GM21360 (cell line): ENCODE results near the gene S1PR1.
"Not testable (repeated sequence)": the region's sequence is repeated elsewhere in the genome, so short reads cannot be mapped to it uniquely, and the experiment has no call there.

Experiments
- ATAC-seq: cut with Tn5 transposase; IDR thresholded peaks from one replicate; pipeline ENCODE4 v1.9.1; 2021; ENCODE audit warnings: mild to moderate bottlenecking, moderate library complexity; ENCODE audit not compliant: unreplicated experiment

The S1PR1 gene

DNA sequence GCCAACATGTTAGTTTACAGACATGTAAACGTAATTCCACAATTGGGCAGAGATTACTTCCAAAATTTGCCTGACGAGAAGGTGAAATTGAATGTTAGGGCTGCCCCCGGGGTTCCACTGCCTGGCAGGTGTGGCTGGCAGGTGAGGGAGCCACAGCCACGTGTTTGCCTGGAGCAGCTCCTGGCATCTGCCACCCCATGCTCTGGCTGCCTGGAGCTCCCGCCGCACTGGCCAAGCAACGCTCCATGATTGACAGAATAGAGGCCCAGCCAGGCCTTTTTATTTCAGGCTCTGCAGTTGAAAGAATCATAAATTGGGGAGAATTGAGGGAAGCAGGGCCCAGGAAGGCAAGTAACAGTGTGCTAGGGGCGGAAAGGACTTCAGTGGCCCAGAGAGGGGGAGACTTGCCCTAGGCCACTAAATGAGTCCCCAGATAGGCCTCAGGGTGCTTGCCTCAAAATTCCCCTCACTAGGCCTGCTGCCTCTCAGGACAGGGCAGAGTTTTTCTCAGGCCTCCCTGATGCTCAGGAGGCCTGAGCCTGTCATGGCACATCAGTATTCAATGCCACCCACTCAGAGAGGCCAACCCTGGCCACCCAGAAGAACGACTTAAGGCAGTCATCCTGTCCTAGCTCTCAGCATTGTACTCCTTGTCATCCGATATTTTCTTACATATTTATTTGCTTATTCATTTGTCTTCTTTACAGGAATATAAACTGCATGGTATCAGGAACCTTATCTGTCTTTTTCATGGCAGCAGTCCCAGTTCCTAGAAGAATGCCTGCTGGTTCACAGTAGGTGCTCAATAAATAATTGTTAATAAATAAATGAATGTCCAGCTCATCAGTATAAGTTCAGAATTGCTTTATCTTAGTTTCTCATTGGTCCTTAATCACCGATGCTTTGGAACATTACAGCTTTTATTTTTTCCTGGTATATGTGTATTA is 16.6 kb upstream of the S1PR1 start:
- ATAC-seq: no peak

DNA sequence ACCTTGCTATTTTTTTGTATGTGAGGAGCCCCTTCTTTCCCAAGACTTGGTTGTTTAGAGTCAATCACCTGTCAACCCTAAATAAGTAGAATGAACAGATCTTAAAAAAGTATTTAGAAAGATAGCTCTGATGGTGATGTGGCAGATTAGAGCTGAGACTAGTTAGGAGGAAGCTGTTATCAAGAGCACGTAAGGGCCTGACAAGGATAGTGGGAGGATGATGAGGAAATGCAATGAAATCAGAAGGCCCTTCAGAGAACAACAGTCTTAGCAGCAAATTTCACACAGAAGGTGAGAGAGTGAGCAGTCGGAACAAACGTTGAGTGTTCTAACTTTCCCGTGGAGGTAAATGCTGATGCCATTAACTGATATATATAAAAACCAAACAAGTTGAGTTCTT is 15.9 kb upstream of the S1PR1 start:
- no peak for ATAC-seq

DNA sequence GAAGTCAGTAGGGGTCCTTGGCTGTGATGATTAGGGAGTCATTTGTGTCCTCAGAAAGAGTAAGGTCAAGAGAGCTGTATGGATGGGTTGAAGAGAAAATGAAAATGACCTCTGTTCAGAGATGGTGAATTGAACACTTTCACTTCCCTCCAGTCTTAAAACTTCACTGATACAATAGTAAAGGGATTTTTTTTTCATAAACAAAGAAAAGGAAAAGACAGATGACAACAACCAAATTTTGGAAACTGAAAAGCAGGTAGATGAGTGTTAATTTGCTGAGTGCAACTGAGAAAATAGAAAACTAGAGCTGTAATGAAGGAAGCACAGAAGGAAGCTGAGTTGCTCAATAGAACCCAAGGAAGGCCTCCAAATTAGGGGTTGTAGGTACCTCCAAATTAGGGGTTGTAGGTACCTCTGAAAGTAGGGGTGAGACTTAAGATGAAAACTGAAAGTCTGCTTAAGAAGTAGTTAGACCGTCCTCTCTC is 14.8 kb upstream of the S1PR1 start:
- ATAC-seq: peak; percentile 97

DNA sequence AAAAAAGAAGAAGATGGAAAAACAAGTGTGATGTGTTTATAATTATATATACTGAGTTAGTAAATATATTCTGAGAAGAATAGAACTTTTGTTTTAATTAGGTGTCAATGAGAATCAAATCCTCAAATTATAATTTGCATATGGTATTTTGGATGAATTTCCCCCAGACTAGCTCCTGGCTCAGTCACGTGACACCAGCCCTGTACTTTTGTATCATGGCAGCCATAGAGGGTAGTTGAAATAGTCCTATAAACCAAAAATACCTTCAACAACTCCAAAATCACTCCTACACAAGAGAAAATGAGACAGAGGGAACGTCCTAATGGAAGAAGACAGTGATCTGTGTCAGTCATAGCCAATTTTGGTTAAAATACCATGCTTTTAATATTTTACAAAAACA is 9.0 kb upstream of the S1PR1 start:
- no peak for ATAC-seq

DNA sequence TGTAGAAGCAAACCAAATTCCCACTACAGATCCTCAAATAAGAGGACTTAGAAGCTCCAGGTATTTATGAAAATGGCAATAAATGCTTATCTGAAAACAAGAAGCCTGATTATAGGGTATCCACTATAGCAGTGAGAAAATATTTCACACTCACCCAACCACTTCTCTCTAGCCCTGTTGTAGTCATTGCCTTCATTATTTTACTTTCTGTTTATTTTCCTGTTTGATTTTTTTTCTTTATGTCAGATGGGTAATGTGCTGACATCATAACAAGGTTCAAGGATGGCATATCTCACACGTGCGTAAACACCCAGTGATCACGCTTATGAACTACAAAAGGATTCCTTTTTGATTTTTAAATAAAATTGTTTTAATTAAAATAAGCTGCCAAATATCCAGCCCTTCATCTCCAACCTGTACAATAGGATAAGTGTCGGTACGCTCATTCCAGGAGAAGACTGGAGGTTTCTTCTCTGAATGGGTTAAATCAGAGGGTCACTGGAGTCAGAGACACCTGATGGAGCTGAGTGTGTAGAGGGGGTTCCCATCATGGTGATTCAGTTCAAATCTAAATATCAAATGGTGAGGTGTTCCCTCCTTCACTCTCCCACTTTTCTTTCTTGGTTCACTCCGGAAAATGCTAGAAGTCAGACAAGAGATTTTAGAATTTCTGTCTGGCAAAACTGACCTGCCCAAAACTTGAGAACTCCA is 8.2 kb upstream of the S1PR1 start:
- ATAC-seq: no peak

DNA sequence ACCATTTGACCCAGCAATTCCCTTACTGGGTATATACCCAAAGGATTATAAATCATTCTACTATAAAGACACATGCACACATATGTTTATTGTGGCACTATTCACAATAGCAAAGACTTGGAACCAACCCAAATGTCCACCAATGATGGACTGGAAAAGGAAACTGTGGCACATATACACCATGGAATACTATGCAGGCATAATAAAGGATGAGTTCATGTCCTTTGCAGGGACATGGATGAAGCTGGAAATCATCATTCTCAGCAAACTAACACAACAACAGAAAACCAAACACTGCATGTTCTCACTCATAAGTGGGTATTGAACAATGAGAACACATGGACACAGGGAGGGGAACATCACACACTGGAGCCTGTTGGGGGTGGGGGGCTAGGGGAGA is 4.6 kb upstream of the S1PR1 start:
- ATAC-seq: not testable (repeated sequence)

DNA sequence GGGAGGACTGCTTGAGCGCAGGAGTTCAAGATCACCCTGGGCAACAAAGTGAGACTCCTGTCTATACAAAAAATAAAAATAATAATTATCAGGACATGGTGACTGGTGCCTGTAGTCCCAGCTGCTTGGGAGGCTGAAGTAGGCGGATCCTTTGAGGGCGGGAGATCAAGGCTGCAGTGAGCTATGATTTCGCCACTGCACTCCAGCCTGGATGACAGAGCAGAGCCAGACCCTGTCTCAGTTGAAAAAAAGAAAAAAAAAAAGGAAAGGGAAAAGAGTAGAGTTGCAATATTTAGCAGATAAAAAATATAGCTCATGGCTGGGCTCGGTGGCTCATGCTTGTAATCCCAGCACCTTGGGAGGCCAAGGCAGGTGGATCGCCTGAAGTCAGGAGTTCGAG is 3.3 kb upstream of the S1PR1 start:
- no peak for ATAC-seq

DNA sequence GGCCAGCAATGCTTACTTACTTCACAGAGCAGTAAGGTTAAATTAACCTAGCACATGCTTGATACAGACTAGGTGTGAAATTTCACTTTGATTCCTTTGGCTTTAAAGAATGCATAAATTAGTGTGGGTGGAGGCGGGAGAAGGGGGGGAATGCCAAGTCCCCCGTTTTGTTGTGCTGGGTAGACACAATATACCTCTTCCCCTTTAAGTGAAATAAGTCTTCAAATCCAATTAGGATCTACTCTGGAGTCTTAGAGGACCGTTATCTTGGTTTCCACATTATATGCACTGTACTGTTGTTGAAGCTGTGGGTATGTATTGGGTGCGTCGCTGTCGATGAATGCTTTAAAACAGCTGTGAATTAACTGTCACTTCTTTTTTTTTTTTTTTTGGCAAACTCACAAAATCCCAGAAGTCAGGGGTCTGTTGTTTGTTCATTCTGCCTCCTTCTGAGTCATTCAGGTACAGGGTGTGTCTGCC is 1.6 kb upstream of the S1PR1 start:
- ATAC-seq: no peak

DNA sequence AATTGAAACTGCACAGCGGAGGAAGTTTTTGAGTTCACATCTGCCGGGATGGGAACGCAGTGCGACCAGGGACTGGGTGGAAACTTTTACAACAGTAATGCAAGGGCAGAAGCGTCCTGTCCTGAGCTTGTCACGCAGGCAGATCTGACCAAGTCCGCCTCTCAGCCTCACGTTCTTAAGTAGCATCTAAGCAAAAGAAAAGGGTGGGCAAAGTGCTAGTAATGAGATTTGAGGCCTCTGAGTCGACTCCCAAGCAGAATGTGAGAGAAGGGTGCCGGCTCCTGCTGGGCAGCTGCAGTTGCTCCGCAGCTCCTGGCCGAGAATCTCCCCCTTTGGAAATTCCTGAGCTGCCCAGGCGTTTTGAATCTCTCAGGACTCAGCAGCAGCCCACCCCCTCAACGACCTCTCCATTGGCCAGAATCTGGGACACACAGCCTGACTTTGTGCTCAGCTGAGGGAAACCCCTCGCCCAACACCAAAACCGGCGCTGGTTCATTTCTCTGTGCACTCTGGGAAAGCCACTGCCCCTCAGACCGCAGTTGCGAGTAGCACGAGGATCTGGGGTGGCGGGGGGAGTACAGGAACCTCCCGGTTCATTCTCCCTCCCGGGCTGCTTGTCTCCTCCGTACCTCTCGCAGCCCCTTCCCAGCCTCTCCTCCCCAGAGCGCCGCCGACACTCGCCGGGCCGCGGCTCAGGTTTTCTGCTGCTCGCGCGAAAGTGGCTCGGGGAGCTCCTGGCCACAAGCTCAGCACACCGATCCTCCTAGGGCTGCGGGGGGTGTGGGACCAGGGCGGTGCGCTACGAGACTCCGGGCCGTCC is 913 bp upstream of the S1PR1 start:
- ATAC-seq: peak; percentile 55

DNA sequence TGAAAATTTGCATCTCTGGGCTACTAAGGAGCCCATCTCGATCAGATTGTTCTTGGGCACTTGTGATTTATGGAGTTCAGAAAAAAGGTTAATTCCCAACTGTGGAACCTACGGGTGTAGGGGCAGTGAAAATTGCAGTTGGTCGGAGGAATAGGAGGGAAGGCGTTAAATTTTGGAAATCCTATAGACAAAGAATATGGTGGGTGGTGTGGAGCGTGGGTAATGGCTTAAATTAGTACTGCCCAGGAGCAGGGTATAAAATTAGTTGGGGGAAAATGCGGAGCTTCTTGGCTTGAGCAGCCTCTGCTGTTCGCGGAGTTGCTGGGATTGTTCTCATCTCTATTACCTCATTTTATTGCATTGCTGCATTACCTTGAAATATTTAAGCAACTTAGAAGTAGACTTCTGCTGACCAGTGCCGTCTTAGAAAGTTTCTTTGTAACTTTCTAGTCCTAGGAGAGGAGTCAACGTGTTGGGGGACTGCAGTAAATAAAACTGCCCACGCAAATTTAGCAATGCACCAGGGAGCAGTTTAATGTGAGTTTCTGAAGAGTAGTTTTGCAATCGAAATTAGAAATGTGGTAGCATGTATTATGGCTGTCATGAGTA is 514 bp downstream of the S1PR1 start:
- ATAC-seq: no peak

DNA sequence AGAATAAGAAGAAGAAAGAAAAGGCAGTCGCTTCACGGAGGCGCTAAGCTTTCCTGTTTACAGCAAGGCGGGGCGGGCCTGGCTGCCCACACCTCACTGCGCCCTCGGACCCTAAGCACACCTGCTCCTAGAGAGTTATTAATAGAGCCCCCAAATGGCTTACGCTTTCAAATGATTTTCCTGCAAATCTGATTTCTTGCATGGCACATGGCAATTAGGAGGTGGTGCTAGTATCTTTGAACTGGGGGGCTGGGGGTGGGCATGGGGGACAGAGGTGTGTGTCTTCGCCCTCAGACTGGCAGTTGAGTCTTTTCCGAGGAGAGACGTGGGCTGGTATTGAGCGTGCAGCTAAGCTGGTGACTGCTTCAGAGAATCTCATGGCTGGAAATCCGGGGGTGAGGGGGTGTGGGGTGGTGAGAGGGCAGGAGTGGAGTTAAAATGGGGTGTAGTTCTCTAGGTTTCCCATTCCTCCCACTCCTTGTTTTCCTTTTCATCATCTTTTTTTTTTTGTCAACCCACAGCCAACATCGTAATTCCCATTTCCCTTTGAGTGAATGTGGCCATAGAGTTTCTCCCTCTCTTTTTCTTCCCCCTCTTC is 1.3 kb downstream of the S1PR1 start:
- ATAC-seq: no peak

DNA sequence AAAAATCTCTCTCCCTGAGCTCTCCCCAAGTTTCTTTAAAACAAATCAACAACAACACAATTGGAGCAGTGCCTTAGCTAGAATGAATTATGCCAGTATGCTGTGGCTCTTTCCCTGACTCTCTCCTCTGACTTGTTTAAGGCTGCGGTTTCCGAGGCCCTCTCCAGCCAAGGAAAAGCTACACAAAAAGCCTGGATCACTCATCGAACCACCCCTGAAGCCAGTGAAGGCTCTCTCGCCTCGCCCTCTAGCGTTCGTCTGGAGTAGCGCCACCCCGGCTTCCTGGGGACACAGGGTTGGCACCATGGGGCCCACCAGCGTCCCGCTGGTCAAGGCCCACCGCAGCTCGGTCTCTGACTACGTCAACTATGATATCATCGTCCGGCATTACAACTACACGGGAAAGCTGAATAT is 1.9 kb downstream of the S1PR1 start:
- no peak for ATAC-seq

DNA sequence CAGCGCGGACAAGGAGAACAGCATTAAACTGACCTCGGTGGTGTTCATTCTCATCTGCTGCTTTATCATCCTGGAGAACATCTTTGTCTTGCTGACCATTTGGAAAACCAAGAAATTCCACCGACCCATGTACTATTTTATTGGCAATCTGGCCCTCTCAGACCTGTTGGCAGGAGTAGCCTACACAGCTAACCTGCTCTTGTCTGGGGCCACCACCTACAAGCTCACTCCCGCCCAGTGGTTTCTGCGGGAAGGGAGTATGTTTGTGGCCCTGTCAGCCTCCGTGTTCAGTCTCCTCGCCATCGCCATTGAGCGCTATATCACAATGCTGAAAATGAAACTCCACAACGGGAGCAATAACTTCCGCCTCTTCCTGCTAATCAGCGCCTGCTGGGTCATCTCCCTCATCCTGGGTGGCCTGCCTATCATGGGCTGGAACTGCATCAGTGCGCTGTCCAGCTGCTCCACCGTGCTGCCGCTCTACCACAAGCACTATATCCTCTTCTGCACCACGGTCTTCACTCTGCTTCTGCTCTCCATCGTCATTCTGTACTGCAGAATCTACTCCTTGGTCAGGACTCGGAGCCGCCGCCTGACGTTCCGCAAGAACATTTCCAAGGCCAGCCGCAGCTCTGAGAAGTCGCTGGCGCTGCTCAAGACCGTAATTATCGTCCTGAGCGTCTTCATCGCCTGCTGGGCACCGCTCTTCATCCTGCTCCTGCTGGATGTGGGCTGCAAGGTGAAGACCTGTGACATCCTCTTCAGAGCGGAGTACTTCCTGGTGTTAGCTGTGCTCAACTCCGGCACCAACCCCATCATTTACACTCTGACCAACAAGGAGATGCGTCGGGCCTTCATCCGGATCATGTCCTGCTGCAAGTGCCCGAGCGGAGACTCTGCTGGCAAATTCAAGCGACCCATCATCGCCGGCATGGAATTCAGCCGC is 2.5 kb downstream of the S1PR1 start:
- no peak for ATAC-seq

DNA sequence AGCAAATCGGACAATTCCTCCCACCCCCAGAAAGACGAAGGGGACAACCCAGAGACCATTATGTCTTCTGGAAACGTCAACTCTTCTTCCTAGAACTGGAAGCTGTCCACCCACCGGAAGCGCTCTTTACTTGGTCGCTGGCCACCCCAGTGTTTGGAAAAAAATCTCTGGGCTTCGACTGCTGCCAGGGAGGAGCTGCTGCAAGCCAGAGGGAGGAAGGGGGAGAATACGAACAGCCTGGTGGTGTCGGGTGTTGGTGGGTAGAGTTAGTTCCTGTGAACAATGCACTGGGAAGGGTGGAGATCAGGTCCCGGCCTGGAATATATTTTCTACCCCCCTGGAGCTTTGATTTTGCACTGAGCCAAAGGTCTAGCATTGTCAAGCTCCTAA is 3.2 kb downstream of the S1PR1 start:
- ATAC-seq: no peak

DNA sequence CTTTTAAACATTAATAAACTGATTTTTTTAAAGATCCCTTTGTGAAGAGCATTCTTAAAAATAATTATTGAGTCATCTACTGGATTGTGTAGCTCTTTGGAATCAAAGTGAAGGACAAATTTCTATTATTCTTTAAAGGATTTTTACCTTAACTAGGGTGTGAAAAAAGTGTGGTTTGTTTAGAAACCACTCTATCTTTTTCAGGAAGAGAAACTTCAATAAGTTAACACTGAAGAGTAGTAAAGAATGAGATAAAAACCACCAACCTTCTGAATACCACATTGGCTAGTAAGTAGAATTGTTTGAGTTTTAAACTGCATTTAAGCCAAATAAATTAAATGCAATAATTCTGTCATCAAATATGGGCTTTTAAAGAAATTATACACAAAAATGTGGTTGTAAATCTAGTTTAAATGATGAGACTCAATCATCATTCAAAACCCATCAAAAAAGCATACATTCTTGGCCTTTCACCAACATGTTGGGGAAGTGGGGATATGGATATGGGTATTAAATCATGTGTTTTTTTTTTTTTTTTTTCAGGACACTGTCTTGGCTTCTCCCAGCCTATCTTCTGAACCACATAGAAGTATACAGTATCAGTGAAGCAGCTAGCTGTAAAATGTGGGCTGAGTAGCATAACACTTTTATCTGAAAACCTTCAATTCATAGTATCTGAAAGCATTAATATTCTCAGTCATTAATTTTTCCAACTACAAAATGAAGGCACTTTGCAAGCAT is 4.8 kb downstream of the S1PR1 start:
- peak; percentile 32 for ATAC-seq

DNA sequence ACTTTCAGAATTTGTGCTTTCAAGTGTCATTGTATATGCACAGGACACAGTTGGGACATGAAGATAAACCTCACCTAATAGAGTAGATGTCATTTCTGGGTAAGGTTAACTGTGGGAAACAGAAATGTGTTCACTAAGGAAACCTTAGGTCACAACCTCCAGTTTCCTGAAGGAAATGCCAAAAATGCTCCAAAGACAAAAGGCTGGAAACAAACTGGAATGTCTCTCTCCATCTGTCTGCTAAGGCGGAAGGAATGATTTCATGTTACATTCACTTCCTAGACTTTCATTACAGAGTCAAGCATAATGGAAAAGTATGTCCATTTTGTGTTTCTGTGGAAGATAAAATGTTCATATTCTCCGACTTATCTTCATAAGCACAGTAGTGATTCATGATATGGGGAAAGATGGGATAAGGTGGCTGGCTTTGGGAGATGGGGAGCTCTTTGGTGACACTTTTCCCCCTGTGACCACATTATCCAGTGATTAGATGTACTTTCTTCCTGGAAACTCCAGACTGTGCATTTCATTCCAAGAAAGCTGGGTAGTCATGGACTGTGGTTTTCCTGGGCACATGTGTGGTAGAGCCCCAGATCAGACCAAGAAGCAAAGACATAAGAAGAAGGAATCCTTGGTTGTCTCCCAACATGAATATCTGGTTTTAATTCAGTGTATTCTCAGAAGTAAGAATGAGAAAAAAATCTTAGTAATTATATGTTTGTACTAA is 5.7 kb downstream of the S1PR1 start:
- ATAC-seq: no peak

DNA sequence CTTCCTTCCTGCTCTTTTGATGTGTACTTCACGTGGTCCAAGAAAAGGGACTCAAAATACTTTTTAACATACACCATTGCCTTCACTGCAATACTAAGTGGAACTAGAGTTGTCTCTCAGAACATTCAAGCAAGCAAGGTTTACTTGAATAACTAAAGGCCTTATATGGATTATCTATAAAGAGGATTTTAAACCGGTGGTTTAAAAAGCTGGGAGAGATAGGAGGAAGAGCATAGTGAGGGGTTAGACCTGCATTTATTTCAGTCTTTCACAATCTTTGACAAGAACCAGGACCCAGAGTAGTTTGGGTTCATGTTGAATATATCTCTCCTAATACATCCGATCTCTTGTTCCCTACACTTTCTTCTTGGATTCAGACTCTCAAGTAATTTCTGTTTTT is 6.9 kb downstream of the S1PR1 start:
- ATAC-seq: no peak

DNA sequence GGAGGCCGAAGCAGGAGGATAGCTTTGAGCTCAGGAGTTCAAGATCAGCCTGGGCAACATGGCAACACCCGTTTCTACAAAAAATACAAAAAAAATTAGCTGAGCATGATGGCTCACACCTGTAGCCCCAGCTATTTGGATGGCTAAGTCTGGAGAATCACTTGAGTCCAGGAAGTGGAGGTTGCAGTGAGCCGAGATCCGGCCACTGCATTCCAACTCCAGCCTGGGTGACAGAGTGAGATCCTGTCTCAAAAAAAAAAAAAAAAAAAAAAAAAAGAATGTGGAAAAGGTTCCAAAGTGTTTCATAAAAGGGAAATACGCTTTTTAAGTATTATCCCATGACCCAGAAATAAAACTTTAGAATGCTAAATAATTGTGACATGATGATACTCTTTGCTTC is 8.0 kb downstream of the S1PR1 start:
- ATAC-seq: no peak
